H1 (cell line): ENCODE measurements around the gene MCC. TPM values are rescaled to one million over a fixed set of nuclear protein-coding genes. Genes with fewer than 3 reads are reported as not detected.

ENCODE experiments used
- EZH2 ChIP-seq: fragments of 200-600 bp; sonication (generic); IDR thresholded peaks from 2 replicates; pipeline ENCODE4 v1.7.1; 2012; ENCODE audit warnings: low read depth, mild to moderate bottlenecking, moderate library complexity, low read length, inconsistent platforms; ENCODE audit not compliant: severe bottlenecking
- JUND ChIP-seq: IDR thresholded peaks from 2 replicates; pipeline ENCODE4 v1.6.1; 2011; ENCODE audit warnings: mild to moderate bottlenecking, improper control_type of control experiment, low read length
- NRF1 ChIP-seq: IDR thresholded peaks from 2 replicates; pipeline ENCODE4 v1.6.1; 2011; ENCODE audit warnings: mild to moderate bottlenecking, low read depth, low read length, improper control_type of control experiment
- RFX5 ChIP-seq: IDR thresholded peaks from 2 replicates; pipeline ENCODE4 v1.6.1; 2011; ENCODE audit warnings: low read depth, low read length, improper control_type of control experiment, borderline replicate concordance
- SIRT6 ChIP-seq: IDR thresholded peaks from one replicate; pipeline ENCODE4 v1.7.1; 2012; ENCODE audit warnings: low read length, inconsistent platforms
- TAF1 ChIP-seq: IDR thresholded peaks from 2 replicates; pipeline ENCODE4 v1.6.1; 2011; ENCODE audit warnings: mild to moderate bottlenecking, low read depth, low read length
- USF2 ChIP-seq: IDR thresholded peaks from 2 replicates; pipeline ENCODE4 v1.6.1; 2011; ENCODE audit warnings: low read length, improper control_type of control experiment
- polyA plus RNA-seq, 7 experiments: library from polyadenylated mRNA; depleted of rRNA in 3 of 7; stranded (reverse) in 5 of 7; unstranded in 2 of 7; fragments of >200 nt in 5 of 7; fragments of 200-250 nt in 2 of 7; gene quantifications; 1 replicate in 5 of 7; 2 replicates in 1 of 7; 4 replicates in 1 of 7; pipeline versions ENCODE4 v1.2.1 to v1.2.3, GENCODE V29; 2011 to 2013; ENCODE audit warnings: missing spikeins in 2 of 7, mixed read lengths in 2 of 7
- total RNA-seq: library from RNA; stranded (reverse); fragmentation: NEBNext Ultra II Directional; extraction: Animal tissue kit (Norgen Biotek cat#: 25700); gene quantifications from 2 replicates; pipeline ENCODE4 v1.2.1, GENCODE V29; 2021

Gene MCC
- total and polyA plus RNA-seq, 2 of the 8 experiments (the other 6 are each of a cell fraction or from before 2014, with no cell fraction given): 2.6 to 18.3 TPM

- no peak for TF ChIP-seq EZH2
- TF ChIP-seq JUND: no peak
- TF ChIP-seq TAF1: no peak
- no peak for TF ChIP-seq SIRT6
- TF ChIP-seq RFX5: no peak
- no peak for TF ChIP-seq USF2
- no peak for TF ChIP-seq NRF1
These were observed 109.7 kb downstream of the MCC start (continued) for GRCh38 chr5:113378514-113378913.
